A549 (cell line): ENCODE results near the gene CYB561. TPM values are rescaled to one million over a fixed set of nuclear protein-coding genes. Genes with fewer than 3 reads are reported as not detected.

Source experiments
- ATAC-seq, 2 experiments: fragments of 200-7000 bp in 1 of 2; fragments of >200 bp in 1 of 2; cut with Nextera tagmentation in 1 of 2; cut with Tn5 transposase in 1 of 2; 3 replicates each; pipeline versions ENCODE4 v1.8.0 to v1.9.1; 2018 to 2020; ENCODE audit warnings: mild to moderate bottlenecking in 1 of 2, moderate library complexity in 1 of 2
- CTCF ChIA-PET: fragments of 300-600 bp; sonication (Branson Sonifier 250); formaldehyde crosslinking; extraction: SDS; loops from one replicate; lab custom pipeline; 2021; ENCODE audit warnings: antibody characterized with exemption, inconsistent platforms; lab: Yijun Ruan, JAX
- POLR2A ChIA-PET: fragments of 350-600 bp; formaldehyde crosslinking; extraction: SDS; loops from one replicate; lab custom pipeline; 2021; ENCODE audit warnings: antibody characterized with exemption, inconsistent platforms; lab: Yijun Ruan, JAX
- DNase-seq, 2 experiments: peaks; one replicate each; pipeline versions ENCODE4 v3.0.0 to v3.0.0-alpha.2; 2011 to 2016; ENCODE audit warnings: low read depth in 1 of 2, low spot score in 1 of 2
- FAIRE-seq: peaks from 2 replicates; lab custom pipeline; 2011; peaks lifted over from hg19 to GRCh38; lab: Jason Lieb, UNC
- H3K27ac ChIP-seq, 2 experiments: fragments of >200 bp; sonication (Bioruptor Twin); formaldehyde crosslinking; 3 replicates each; pipeline ENCODE4 v1.5.1; 2016 to 2017
- H3K4me1 ChIP-seq: fragments of >200 bp; sonication (Bioruptor Twin); formaldehyde crosslinking; 3 replicates; pipeline ENCODE4 v1.6.1; 2016
- H3K4me2 ChIP-seq: fragments of >200 bp; sonication (Bioruptor Twin); formaldehyde crosslinking; 3 replicates; pipeline ENCODE4 v1.6.1; 2016
- H3K4me3 ChIP-seq: fragments of >200 bp; sonication (Bioruptor Twin); formaldehyde crosslinking; 3 replicates; pipeline ENCODE4 v1.5.1; 2016
- H3K9me3 ChIP-seq: fragments of >200 bp; sonication (Bioruptor Twin); formaldehyde crosslinking; 3 replicates; pipeline ENCODE4 v1.6.1; 2016
- CBX2 ChIP-seq: fragments of 200-600 bp; sonication (generic); IDR thresholded peaks from 2 replicates; pipeline ENCODE4 v1.6.1; 2016; ENCODE audit warnings: low read depth, mild to moderate bottlenecking, borderline replicate concordance
- CBX8 ChIP-seq: fragments of 200-600 bp; sonication (generic); IDR thresholded peaks from 2 replicates; pipeline ENCODE4 v1.6.1; 2016
- EHMT2 ChIP-seq: fragments of 200-600 bp; sonication (generic); IDR thresholded peaks from 2 replicates; pipeline ENCODE4 v1.6.1; 2016; ENCODE audit warnings: antibody characterized with exemption, low read depth, mild to moderate bottlenecking, moderate library complexity
- EP300 ChIP-seq, 2 experiments: fragments of >200 bp; sonication (Bioruptor Twin); formaldehyde crosslinking; IDR thresholded peaks; 2 replicates in 1 of 2; 3 replicates in 1 of 2; pipeline ENCODE4 v1.6.1; 2016 to 2017
- ESRRA ChIP-seq: fragments of 150-350 bp; IDR thresholded peaks from 2 replicates; pipeline ENCODE4 v1.6.1; 2014; ENCODE audit warnings: mild to moderate bottlenecking, low read length, borderline replicate concordance
- FOSL2 ChIP-seq, 2 experiments: fragments of 450-650 bp in 1 of 2; fragments of >200 bp in 1 of 2; sonication (Bioruptor Twin) in 1 of 2; formaldehyde crosslinking; IDR thresholded peaks; 2 replicates each; pipeline versions ENCODE4 v1.5.0 to v1.6.1; 2016 to 2020; ENCODE audit warnings: mild to moderate bottlenecking in 1 of 2, moderate library complexity in 1 of 2
- FOXS1 ChIP-seq: fragments of 250-450 bp; sonication (Bioruptor Pico); IDR thresholded peaks from 2 replicates; pipeline ENCODE4 v1.5.0; 2020; ENCODE audit warnings: mild to moderate bottlenecking, moderate library complexity
- GATA3 ChIP-seq: IDR thresholded peaks from 2 replicates; pipeline ENCODE4 v1.6.1; 2012; ENCODE audit warnings: borderline replicate concordance
- HEYL ChIP-seq: fragments of 250-450 bp; sonication (Bioruptor Pico); IDR thresholded peaks from 2 replicates; pipeline ENCODE4 v1.8.0; 2021; ENCODE audit warnings: mild to moderate bottlenecking, moderate library complexity
- HOXB13 ChIP-seq: fragments of 250-450 bp; sonication (Bioruptor Pico); IDR thresholded peaks from 2 replicates; pipeline ENCODE4 v1.5.0; 2020; ENCODE audit warnings: low read depth, mild to moderate bottlenecking, moderate library complexity
- HOXB5 ChIP-seq: fragments of 250-450 bp; sonication (Bioruptor Pico); IDR thresholded peaks from 2 replicates; pipeline ENCODE4 v1.5.0; 2020; ENCODE audit warnings: mild to moderate bottlenecking, moderate library complexity
- KDM1A ChIP-seq: fragments of 200-600 bp; sonication (generic); IDR thresholded peaks from 2 replicates; pipeline ENCODE4 v1.6.1; 2016; ENCODE audit warnings: low read depth, mild to moderate bottlenecking
- MAZ ChIP-seq: fragments of 150-350 bp; IDR thresholded peaks from 2 replicates; pipeline ENCODE4 v1.6.1; 2014; ENCODE audit warnings: antibody characterized with exemption, low read depth, low read length, borderline replicate concordance
- MYC ChIP-seq: IDR thresholded peaks from 2 replicates; pipeline ENCODE4 v1.6.1; 2012; ENCODE audit warnings: mild to moderate bottlenecking, inconsistent platforms, low read length, improper control_type of control experiment, borderline replicate concordance
- NPAS2 ChIP-seq: fragments of 250-450 bp; sonication (Bioruptor Pico); IDR thresholded peaks from 2 replicates; pipeline ENCODE4 v1.8.0; 2022; ENCODE audit warnings: mild to moderate bottlenecking, moderate library complexity, borderline replicate concordance
- NR3C1 ChIP-seq: fragments of >200 bp; sonication (Bioruptor Twin); formaldehyde crosslinking; IDR thresholded peaks from 3 replicates; pipeline ENCODE4 v1.6.1; 2017
- POLR2AphosphoS2 ChIP-seq: conservative IDR thresholded peaks from 2 replicates; pipeline ENCODE4 v1.6.1; 2012; ENCODE audit warnings: low read length, improper control_type of control experiment, inconsistent platforms
- RNF2 ChIP-seq: fragments of 200-600 bp; sonication (generic); IDR thresholded peaks from 2 replicates; pipeline ENCODE4 v1.6.1; 2016; ENCODE audit warnings: low read depth, mild to moderate bottlenecking, antibody characterized with exemption, moderate library complexity, borderline replicate concordance
- SMC3 ChIP-seq: fragments of >200 bp; sonication (Bioruptor Twin); formaldehyde crosslinking; IDR thresholded peaks from 3 replicates; pipeline ENCODE4 v1.6.1; 2018; ENCODE audit warnings: inconsistent platforms
- TP53 ChIP-seq: fragments of 250-450 bp; sonication (Bioruptor Pico); IDR thresholded peaks from 2 replicates; pipeline ENCODE4 v1.5.0; 2021; ENCODE audit warnings: mild to moderate bottlenecking, moderate library complexity
- ZFP36 ChIP-seq: fragments of 450-650 bp; IDR thresholded peaks from 2 replicates; pipeline ENCODE4 v1.6.1; 2014; ENCODE audit warnings: borderline replicate concordance; ENCODE audit not compliant: partially characterized antibody
- ZSCAN20 ChIP-seq: fragments of 250-450 bp; sonication (Bioruptor Pico); IDR thresholded peaks from 2 replicates; pipeline ENCODE4 v1.8.0; 2022; ENCODE audit warnings: mild to moderate bottlenecking, moderate library complexity
- WGBS: methylation state at CpG from one replicate; pipeline ENCODE4 v1.1.6; 2017; ENCODE audit errors: missing lambda C conversion rate; 5-methylcytosine and 5-hydroxymethylcytosine counted together
- polyA plus RNA-seq, 4 experiments: library from polyadenylated mRNA; depleted of rRNA in 3 of 4; stranded (reverse); fragments of >200 nt; fragmentation: RNase III in 1 of 4; extraction: RNeasy Plus Mini Kit Qiagen cat#74134 plus additional on column Dnase treatment in 1 of 4; gene quantifications; 2 replicates in 3 of 4; 3 replicates in 1 of 4; pipeline ENCODE4 v1.2.3, GENCODE V29; 2011 to 2017
- TF ChIP-seq, protein P1 (sequence below): IDR thresholded peaks from 2 replicates; pipeline ENCODE4 v1.6.1; 2012
- TF ChIP-seq, protein P2 (sequence below): fragments of 450-650 bp; IDR thresholded peaks from 2 replicates; pipeline ENCODE4 v1.6.1; 2014; ENCODE audit warnings: antibody characterized with exemption
- TF ChIP-seq, protein P3 (sequence below): fragments of >200 bp; sonication (Bioruptor Twin); formaldehyde crosslinking; IDR thresholded peaks from 3 replicates; pipeline ENCODE4 v1.5.1; 2016
- TF ChIP-seq, protein P4 (sequence below): fragments of >200 bp; sonication (Bioruptor Twin); formaldehyde crosslinking; IDR thresholded peaks from 2 replicates; pipeline ENCODE4 v1.6.1; 2016
- TF ChIP-seq, protein P5 (sequence below): IDR thresholded peaks from 2 replicates; pipeline ENCODE4 v1.6.1; 2012; ENCODE audit warnings: low read depth, borderline replicate concordance

The CYB561 gene
- polyA plus RNA-seq, 2 of the 4 experiments (the other 2 are of a cell fraction), result 16.6 to 27.2 TPM

DNA sequence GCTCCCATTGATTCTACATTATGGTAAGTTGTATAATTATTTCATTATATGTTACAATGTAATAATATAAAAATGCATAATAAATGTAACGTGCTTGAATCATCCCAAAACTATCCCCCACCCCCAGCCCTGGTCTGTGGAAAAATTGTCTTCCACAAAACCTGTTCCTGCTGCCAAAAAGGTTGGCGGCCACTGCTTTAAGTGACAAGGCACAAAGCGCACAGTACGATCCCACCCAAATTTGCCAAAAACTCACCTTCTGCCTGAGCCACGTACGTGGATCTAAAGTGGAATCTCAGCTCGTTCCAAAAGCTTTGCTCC is 14.5 kb downstream of the CYB561 start:
- H3K27ac ChIP-seq, result peak overlapping the region; percentile 72 to 85; a peak in 4 of 6 replicates
- no peak for ATAC-seq
- H3K4me1 ChIP-seq, result peaks cover 53% of the 10 kb centered on the region
- DNase-seq, result no peak
- H3K9me3 ChIP-seq, result no peaks in the 10 kb centered on the region
- POLR2A ChIA-PET, result interaction anchor here (1.0 kb wide), 1 partner anchor 47 kb away, joined by 4 read pairs; no protein-coding TSS in a partner anchor
- no peak for FAIRE-seq
- TF ChIP-seq NPAS2 (CRISPR knock-in tag) (no peak), ZSCAN20 (CRISPR knock-in tag) (no peak), FOXS1 (CRISPR knock-in tag) (no peak), MAZ (no peak), HEYL (CRISPR knock-in tag) (no peak), FOSL2 (IDR thresholded peaks at IDR 0.05) (no peak), FOSL2 (CRISPR knock-in tag; IDR thresholded peaks at IDR 0.05) (no peak), GATA3 (no peak), EP300 (IDR thresholded peaks at IDR 0.05) (no peak), RNF2 (no peak), MYC (no peak), ZFP36 (no peak), HOXB13 (no peak), ESRRA (no peak)
- TF ChIP-seq, protein P1, sequence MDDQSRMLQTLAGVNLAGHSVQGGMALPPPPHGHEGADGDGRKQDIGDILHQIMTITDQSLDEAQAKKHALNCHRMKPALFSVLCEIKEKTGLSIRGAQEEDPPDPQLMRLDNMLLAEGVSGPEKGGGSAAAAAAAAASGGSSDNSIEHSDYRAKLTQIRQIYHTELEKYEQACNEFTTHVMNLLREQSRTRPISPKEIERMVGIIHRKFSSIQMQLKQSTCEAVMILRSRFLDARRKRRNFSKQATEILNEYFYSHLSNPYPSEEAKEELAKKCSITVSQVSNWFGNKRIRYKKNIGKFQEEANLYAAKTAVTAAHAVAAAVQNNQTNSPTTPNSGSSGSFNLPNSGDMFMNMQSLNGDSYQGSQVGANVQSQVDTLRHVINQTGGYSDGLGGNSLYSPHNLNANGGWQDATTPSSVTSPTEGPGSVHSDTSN, result no peak
- TF ChIP-seq, protein P2, sequence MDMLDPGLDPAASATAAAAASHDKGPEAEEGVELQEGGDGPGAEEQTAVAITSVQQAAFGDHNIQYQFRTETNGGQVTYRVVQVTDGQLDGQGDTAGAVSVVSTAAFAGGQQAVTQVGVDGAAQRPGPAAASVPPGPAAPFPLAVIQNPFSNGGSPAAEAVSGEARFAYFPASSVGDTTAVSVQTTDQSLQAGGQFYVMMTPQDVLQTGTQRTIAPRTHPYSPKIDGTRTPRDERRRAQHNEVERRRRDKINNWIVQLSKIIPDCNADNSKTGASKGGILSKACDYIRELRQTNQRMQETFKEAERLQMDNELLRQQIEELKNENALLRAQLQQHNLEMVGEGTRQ, result no peak
- TF ChIP-seq, protein P3, sequence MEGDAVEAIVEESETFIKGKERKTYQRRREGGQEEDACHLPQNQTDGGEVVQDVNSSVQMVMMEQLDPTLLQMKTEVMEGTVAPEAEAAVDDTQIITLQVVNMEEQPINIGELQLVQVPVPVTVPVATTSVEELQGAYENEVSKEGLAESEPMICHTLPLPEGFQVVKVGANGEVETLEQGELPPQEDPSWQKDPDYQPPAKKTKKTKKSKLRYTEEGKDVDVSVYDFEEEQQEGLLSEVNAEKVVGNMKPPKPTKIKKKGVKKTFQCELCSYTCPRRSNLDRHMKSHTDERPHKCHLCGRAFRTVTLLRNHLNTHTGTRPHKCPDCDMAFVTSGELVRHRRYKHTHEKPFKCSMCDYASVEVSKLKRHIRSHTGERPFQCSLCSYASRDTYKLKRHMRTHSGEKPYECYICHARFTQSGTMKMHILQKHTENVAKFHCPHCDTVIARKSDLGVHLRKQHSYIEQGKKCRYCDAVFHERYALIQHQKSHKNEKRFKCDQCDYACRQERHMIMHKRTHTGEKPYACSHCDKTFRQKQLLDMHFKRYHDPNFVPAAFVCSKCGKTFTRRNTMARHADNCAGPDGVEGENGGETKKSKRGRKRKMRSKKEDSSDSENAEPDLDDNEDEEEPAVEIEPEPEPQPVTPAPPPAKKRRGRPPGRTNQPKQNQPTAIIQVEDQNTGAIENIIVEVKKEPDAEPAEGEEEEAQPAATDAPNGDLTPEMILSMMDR, result no peak
- H3K4me2 ChIP-seq, result no peak overlapping the region; the same call in 1 of the 3 replicates
- CTCF ChIA-PET, result interaction anchor here (0.6 to 22.0 kb wide), 9 partner anchors 9 to 180 kb away, joined by 3 to 364 read pairs (median 5); partner anchors contain the start of genes ACE and CYB561
- 94% methylated on average over 7 of the region's 7 CpGs for WGBS
- no peak overlapping the region for H3K4me3 ChIP-seq

DNA sequence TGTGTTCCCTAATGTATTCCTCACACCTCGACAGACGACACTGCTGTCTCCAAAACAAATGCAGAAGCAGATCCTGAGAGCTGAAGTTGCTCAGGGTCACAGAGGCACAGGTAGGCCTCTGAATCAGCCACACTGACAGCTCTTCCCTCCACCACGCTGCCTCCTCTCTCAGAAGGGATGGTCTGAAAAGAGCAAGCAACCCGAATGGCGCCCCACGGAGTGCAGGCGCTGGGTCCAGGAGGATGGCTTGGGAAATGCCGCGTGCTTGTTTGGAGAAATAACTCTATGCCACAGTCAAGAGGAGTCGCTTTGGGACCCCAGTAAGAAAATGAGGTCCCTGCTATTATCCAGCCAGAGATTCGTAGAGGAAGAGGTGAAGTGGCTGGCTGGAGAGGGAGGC is 15.9 kb downstream of the CYB561 start:
- 94% methylated on average over 11 of the region's 11 CpGs for WGBS
- Histone ChIP-seq H3K4me3 (no peak overlapping the region), H3K4me2 (no peak overlapping the region), H3K27ac (no peak overlapping the region), H3K9me3 (no peaks in the 10 kb centered on the region), H3K4me1 (peaks cover 39% of the 10 kb centered on the region)
- FAIRE-seq, result no peak
- ATAC-seq, result no peak
- DNase-seq, result no peak
- ChIA-PET POLR2A (no interaction called here), CTCF (interaction anchor here (1.7 to 22.0 kb wide), 6 partner anchors 14 to 758 kb away, joined by 3 to 364 read pairs (median 187); partner anchors contain the start of genes ACE and CYB561)
- no peak for TF ChIP-seq GATA3
- no peak for TF ChIP-seq CBX2
- TF ChIP-seq POLR2AphosphoS2, result no peak
- TF ChIP-seq SMC3, result no peak
- no peak for TF ChIP-seq KDM1A
- TF ChIP-seq NR3C1, result no peak
- TF ChIP-seq HOXB5 (CRISPR knock-in tag), result no peak
- no peak for TF ChIP-seq EHMT2
- TF ChIP-seq, protein P1, result no peak
- TF ChIP-seq, protein P4, sequence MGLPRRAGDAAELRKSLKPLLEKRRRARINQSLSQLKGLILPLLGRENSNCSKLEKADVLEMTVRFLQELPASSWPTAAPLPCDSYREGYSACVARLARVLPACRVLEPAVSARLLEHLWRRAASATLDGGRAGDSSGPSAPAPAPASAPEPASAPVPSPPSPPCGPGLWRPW, result no peak
- no peak for TF ChIP-seq TP53 (CRISPR knock-in tag)
- no peak for TF ChIP-seq CBX8
- TF ChIP-seq, protein P5, sequence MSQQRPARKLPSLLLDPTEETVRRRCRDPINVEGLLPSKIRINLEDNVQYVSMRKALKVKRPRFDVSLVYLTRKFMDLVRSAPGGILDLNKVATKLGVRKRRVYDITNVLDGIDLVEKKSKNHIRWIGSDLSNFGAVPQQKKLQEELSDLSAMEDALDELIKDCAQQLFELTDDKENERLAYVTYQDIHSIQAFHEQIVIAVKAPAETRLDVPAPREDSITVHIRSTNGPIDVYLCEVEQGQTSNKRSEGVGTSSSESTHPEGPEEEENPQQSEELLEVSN, result no peak
